Left ventricle myocardium inferior (tissue), 1 donor: ENCODE measurements around the gene MAP3K4. TPM values are rescaled to one million over a fixed set of nuclear protein-coding genes. Genes with fewer than 3 reads are reported as not detected.
"Not testable (repeated sequence)": the region's sequence is repeated elsewhere in the genome, so short reads cannot be mapped to it uniquely, and the experiment has no call there.

Source experiments
- DNase-seq: peaks from one replicate; pipeline ENCODE4 v3.0.0-alpha.2; 2020
- H3K27ac ChIP-seq: fragments of 200-600 bp; replicated peaks from 2 replicates; pipeline ENCODE4 v1.8.0; 2021
- H3K27me3 ChIP-seq: fragments of 200-600 bp; 2 replicates; pipeline ENCODE4 v1.8.0; 2021; ENCODE audit warnings: low read depth
- H3K36me3 ChIP-seq: fragments of 200-600 bp; 2 replicates; pipeline ENCODE4 v1.8.0; 2021
- H3K4me1 ChIP-seq: fragments of 200-600 bp; 2 replicates; pipeline ENCODE4 v1.8.0; 2021
- H3K4me3 ChIP-seq: fragments of 200-600 bp; 2 replicates; pipeline ENCODE4 v1.8.0; 2021; ENCODE audit warnings: mild to moderate bottlenecking, moderate library complexity
- H3K9me3 ChIP-seq: fragments of 200-600 bp; replicated peaks from 2 replicates; pipeline ENCODE4 v1.8.0; 2021
- CTCF ChIP-seq: fragments of 200-600 bp; IDR thresholded peaks from 2 replicates; pipeline ENCODE4 v1.8.0; 2021; ENCODE audit warnings: antibody characterized with exemption, mild to moderate bottlenecking, borderline replicate concordance
- intact Hi-C: fragments of 100-400 bp; cut with micrococcal nuclease; formaldehyde crosslinking; loops from one replicate; pipeline ENCODE4 v1.11.0; 2022
- total RNA-seq: library from RNA; stranded (reverse); fragmentation: NEBNext Ultra II Directional; extraction: Animal tissue kit (Norgen Biotek cat#: 25700); gene quantifications from one replicate; pipeline ENCODE4 v1.2.1, GENCODE V29; 2021
- donor health status: DM: no; HTN: yes; CAD: no; lungs with severe emphysema.

The MAP3K4 gene
- total RNA-seq, 1 donor from 2014 or later: 37.1 TPM

- intact Hi-C loops: no loop called here
- Histone ChIP-seq H3K4me3 (no peak overlapping the region), H3K36me3 (peaks cover 95% of the 10 kb centered on the region)
Observed at GRCh38 chr6:161116554-161116953, 125.0 kb downstream of the MAP3K4 start.

GRCh38 chr6:161117308-161117707, 125.7 kb downstream of the MAP3K4 start:
- DNase-seq: no peak
- Histone ChIP-seq H3K9me3 (peaks cover 18% of the 10 kb centered on the region), H3K4me1 (no peaks in the 10 kb centered on the region), H3K4me3 (no peak overlapping the region), H3K27me3 (no peaks in the 10 kb centered on the region), H3K36me3 (peaks cover 95% of the 10 kb centered on the region), H3K27ac (no peak overlapping the region)
- intact Hi-C loops: no loop called here
- TF ChIP-seq CTCF: no peak

More at GRCh38 chr6:161116554-161116953, 125.0 kb downstream of the MAP3K4 start:
- H3K9me3 ChIP-seq: peaks cover 15% of the 10 kb centered on the region
- H3K27ac ChIP-seq: no peak overlapping the region
- no peaks in the 10 kb centered on the region for H3K27me3 ChIP-seq
- no peaks in the 10 kb centered on the region for H3K4me1 ChIP-seq
- DNase-seq: no peak
- no peak for TF ChIP-seq CTCF

GRCh38 chr6:161117942-161118341, 126.4 kb downstream of the MAP3K4 start:
- Histone ChIP-seq H3K9me3 (peaks cover 25% of the 10 kb centered on the region), H3K36me3 (peaks cover 95% of the 10 kb centered on the region), H3K4me1 (no peaks in the 10 kb centered on the region), H3K27ac (no peak overlapping the region), H3K4me3 (no peak overlapping the region), H3K27me3 (no peaks in the 10 kb centered on the region)
- no peak for DNase-seq
- no peak for TF ChIP-seq CTCF
- intact Hi-C loops: no loop called here

- Histone ChIP-seq H3K36me3 (peaks cover 89% of the 10 kb centered on the region), H3K9me3 (peaks cover 53% of the 10 kb centered on the region)
- intact Hi-C loops, H3K4me1 ChIP-seq, H3K4me3 ChIP-seq, DNase-seq, H3K27ac ChIP-seq, H3K27me3 ChIP-seq: not testable (repeated sequence)
Observed at GRCh38 chr6:161123319-161123718, 131.8 kb downstream of the MAP3K4 start.

GRCh38 chr6:161125591-161125990, 134.0 kb downstream of the MAP3K4 start:
- H3K27me3 ChIP-seq: no peaks in the 10 kb centered on the region
- TF ChIP-seq CTCF: no peak
- peaks cover 85% of the 10 kb centered on the region for H3K36me3 ChIP-seq
- peaks cover 41% of the 10 kb centered on the region for H3K9me3 ChIP-seq
- intact Hi-C loops: no loop called here
- H3K4me3 ChIP-seq: no peak overlapping the region
- no peak for DNase-seq
- H3K27ac ChIP-seq: no peak overlapping the region
- H3K4me1 ChIP-seq: peaks cover 3% of the 10 kb centered on the region

- Histone ChIP-seq H3K36me3 (peaks cover 74% of the 10 kb centered on the region), H3K9me3 (peaks cover 36% of the 10 kb centered on the region), H3K27ac (no peak overlapping the region), H3K4me1 (peaks cover 15% of the 10 kb centered on the region), H3K27me3 (no peaks in the 10 kb centered on the region), H3K4me3 (no peak overlapping the region)
- TF ChIP-seq CTCF: no peak
- no peak for DNase-seq
- intact Hi-C loops: no loop called here
Observed at GRCh38 chr6:161127071-161127740, 135.6 kb downstream of the MAP3K4 start.
